ENCODE measurements around the gene ADAMTSL4.
"Not testable (repeated sequence)": the region's sequence is repeated elsewhere in the genome, so short reads cannot be mapped to it uniquely, and the experiment has no call there.

- not testable (repeated sequence) for TF ChIP-seq POLR2AphosphoS5 (IDR thresholded peaks at IDR 0.05; ENCODE audit: low read depth, low read length); CTCF (IDR thresholded peaks at IDR 0.05); SIN3A (IDR thresholded peaks at IDR 0.05; ENCODE audit: borderline replicate concordance, insufficient read depth, low read depth, low read length)
These were observed 53.2 kb downstream of the ADAMTSL4 start for GRCh38 chr1:150602372-150602771.

Data from Panc1 (cell line).